Stimulated activated CD8-positive, alpha-beta memory T cell treated with anti-CD3 and anti-CD28 coated beads, Interleukin-15, amount 100 ng/mL, for 4 hours (primary cell): ENCODE data around the gene CFAP57.
A peak's percentile ranks its signal among the peaks of the same experiment; 100 is the strongest.

Experiments
- DNase-seq, 2 donors: peaks; one replicate each; pipeline ENCODE4 v3.0.0-alpha.2; 2020; ENCODE audit warnings: low read depth in 2 of 2

The CFAP57 gene

GRCh38 chr1:43225168-43225567 lies 53.0 kb downstream of the CFAP57 start:
- no peak for DNase-seq

- DNase-seq = peak; percentile 42 to 71
These were observed 55.1 kb downstream of the CFAP57 start for GRCh38 chr1:43227143-43227764.

GRCh38 chr1:43229826-43230780 lies 58.0 kb downstream of the CFAP57 start:
- DNase-seq = no peak

GRCh38 chr1:43232074-43232473 lies 59.9 kb downstream of the CFAP57 start:
- no peak for DNase-seq

GRCh38 chr1:43232482-43232881 lies 60.4 kb downstream of the CFAP57 start:
- DNase-seq = no peak

- no peak for DNase-seq
These were observed 61.5 kb downstream of the CFAP57 start for GRCh38 chr1:43233631-43234030.

GRCh38 chr1:43234267-43234666 lies 62.1 kb downstream of the CFAP57 start:
- no peak for DNase-seq

GRCh38 chr1:43235040-43235439 lies 62.9 kb downstream of the CFAP57 start:
- DNase-seq = no peak

- no peak for DNase-seq
These were observed 63.5 kb downstream of the CFAP57 start for GRCh38 chr1:43235451-43236121.

- no peak for DNase-seq
These were observed 65.0 kb downstream of the CFAP57 start for GRCh38 chr1:43237121-43237520.

- no peak for DNase-seq
These were observed 66.0 kb downstream of the CFAP57 start for GRCh38 chr1:43238085-43238484.

- DNase-seq = no peak
These were observed 66.9 kb downstream of the CFAP57 start for GRCh38 chr1:43238991-43239469.

GRCh38 chr1:43239484-43239883 lies 67.4 kb downstream of the CFAP57 start:
- DNase-seq = no peak

- no peak for DNase-seq
These were observed 69.3 kb downstream of the CFAP57 start for GRCh38 chr1:43241413-43241836.

GRCh38 chr1:43243299-43243698 lies 71.2 kb downstream of the CFAP57 start:
- DNase-seq = no peak

GRCh38 chr1:43246466-43247213 lies 74.5 kb downstream of the CFAP57 start:
- DNase-seq = no peak

- DNase-seq = no peak
These were observed 75.3 kb downstream of the CFAP57 start for GRCh38 chr1:43247256-43247921.

- no peak for DNase-seq
These were observed 78.2 kb downstream of the CFAP57 start for GRCh38 chr1:43250351-43250761.

GRCh38 chr1:43251024-43251423 lies 78.9 kb downstream of the CFAP57 start:
- DNase-seq = no peak

- no peak for DNase-seq
These were observed 80.1 kb downstream of the CFAP57 start for GRCh38 chr1:43252225-43252624.

GRCh38 chr1:43253173-43253572 lies 81.0 kb downstream of the CFAP57 start:
- DNase-seq = no peak
